Right lobe of liver (tissue), 6 donors: ENCODE data around the gene KREMEN2. TPM values are rescaled to one million over a fixed set of nuclear protein-coding genes. Genes with fewer than 3 reads are reported as not detected.

ENCODE experiments used
- ATAC-seq, 4 donors: fragments of 200-7000 bp; cut with Tn5 transposase; one replicate each; pipeline ENCODE4 v1.9.1; 2020; ENCODE audit warnings: mild to moderate bottlenecking in 4 of 4, moderate library complexity in 4 of 4
- DNase-seq, 3 donors: peaks; one replicate each; pipeline ENCODE4 v3.0.0-alpha.2; 2020
- H3K27ac ChIP-seq, 3 donors: fragments of 200-600 bp; one replicate each; pipeline ENCODE4 v1.8.0; 2022
- H3K27me3 ChIP-seq, 2 donors: fragments of 200-600 bp; one replicate each; pipeline ENCODE4 v1.8.0; 2022
- H3K36me3 ChIP-seq, 4 donors: fragments of 200-600 bp; sonication (generic) in 1 of 4; one replicate each; pipeline versions ENCODE4 v1.5.1 to v1.8.0; 2017 to 2022; ENCODE audit warnings: control low read depth in 1 of 4
- H3K4me1 ChIP-seq, 4 donors: fragments of 200-600 bp; sonication (generic) in 1 of 4; one replicate each; pipeline versions ENCODE4 v1.5.1 to v1.8.0; 2017 to 2022; ENCODE audit warnings: control low read depth in 1 of 4
- H3K4me3 ChIP-seq, 3 donors: fragments of 200-600 bp; one replicate each; pipeline ENCODE4 v1.8.0; 2022
- H3K9me3 ChIP-seq, 4 donors: fragments of 200-600 bp; sonication (generic) in 1 of 4; one replicate each; pipeline versions ENCODE4 v1.5.1 to v1.8.0; 2017 to 2022; ENCODE audit warnings: control low read depth in 1 of 4
- POLR2A ChIP-seq: fragments of 450-650 bp; IDR thresholded peaks from one replicate; pipeline ENCODE4 v1.6.1; 2017; ENCODE audit warnings: antibody characterized with exemption, mild to moderate bottlenecking
- WGBS: methylation state at CpG from one replicate; pipeline ENCODE4 v1.1.6; 2018; ENCODE audit warnings: low coverage, low lambda C conversion rate; ENCODE audit not compliant: insufficient coverage; ENCODE audit errors: missing lambda C conversion rate; 5-methylcytosine and 5-hydroxymethylcytosine counted together
- intact Hi-C, 2 donors: fragments of 100-400 bp; cut with DNase I; formaldehyde crosslinking; loops; one replicate each; pipeline versions ENCODE4 v1.11.2 to v1.14.1; 2022
- total RNA-seq, 6 experiments: library from RNA; depleted of rRNA in 2 of 6; stranded (reverse); fragments of >200 nt in 2 of 6; fragmentation: NEBNext Ultra II Directional in 3 of 6; extraction: Animal tissue kit (Norgen Biotek cat#: 25700) in 3 of 6; gene quantifications; one replicate each; pipeline versions ENCODE4 v1.1.0 to v1.2.4, GENCODE V29; 2016 to 2023
- TF ChIP-seq, protein P1 (sequence below), 4 donors: fragments of 200-600 bp in 3 of 4; fragments of 450-650 bp in 1 of 4; IDR thresholded peaks; one replicate each; pipeline versions ENCODE4 v1.5.1 to v1.8.0; 2016 to 2022; ENCODE audit warnings: antibody characterized with exemption in 4 of 4, mild to moderate bottlenecking in 2 of 4
- donor health status: DM: no; HTN: yes; CAD: no.
- donor health status: DM: no; HTN: no; CAD: no.
- donor health status: DM: no; HTN: no; CAD: no.
- donor health status: DM: no; HTN: yes; CAD: no.
- donor health status: DM: no; HTN: yes; CAD: no.

The KREMEN2 gene
- total RNA-seq, 6 experiments from 2014 or later = not detected

GRCh38 chr16:2982402-2982801, 18.3 kb downstream of the KREMEN2 start:
- H3K9me3 ChIP-seq = no peaks in the 10 kb centered on the region
- 77% methylated on average over 5 of the region's 5 CpGs for WGBS
- ATAC-seq (no peak), DNase-seq (no peak)
- no peak overlapping the region for H3K4me3 ChIP-seq
- H3K27me3 ChIP-seq = no peaks in the 10 kb centered on the region
- peaks cover 0 to 34% (median 7%) of the 10 kb centered on the region in 4 donors for H3K4me1 ChIP-seq
- no peaks in the 10 kb centered on the region for H3K36me3 ChIP-seq
- intact Hi-C loops = no loop called here
- H3K27ac ChIP-seq = no peak overlapping the region
- TF ChIP-seq, protein P1, sequence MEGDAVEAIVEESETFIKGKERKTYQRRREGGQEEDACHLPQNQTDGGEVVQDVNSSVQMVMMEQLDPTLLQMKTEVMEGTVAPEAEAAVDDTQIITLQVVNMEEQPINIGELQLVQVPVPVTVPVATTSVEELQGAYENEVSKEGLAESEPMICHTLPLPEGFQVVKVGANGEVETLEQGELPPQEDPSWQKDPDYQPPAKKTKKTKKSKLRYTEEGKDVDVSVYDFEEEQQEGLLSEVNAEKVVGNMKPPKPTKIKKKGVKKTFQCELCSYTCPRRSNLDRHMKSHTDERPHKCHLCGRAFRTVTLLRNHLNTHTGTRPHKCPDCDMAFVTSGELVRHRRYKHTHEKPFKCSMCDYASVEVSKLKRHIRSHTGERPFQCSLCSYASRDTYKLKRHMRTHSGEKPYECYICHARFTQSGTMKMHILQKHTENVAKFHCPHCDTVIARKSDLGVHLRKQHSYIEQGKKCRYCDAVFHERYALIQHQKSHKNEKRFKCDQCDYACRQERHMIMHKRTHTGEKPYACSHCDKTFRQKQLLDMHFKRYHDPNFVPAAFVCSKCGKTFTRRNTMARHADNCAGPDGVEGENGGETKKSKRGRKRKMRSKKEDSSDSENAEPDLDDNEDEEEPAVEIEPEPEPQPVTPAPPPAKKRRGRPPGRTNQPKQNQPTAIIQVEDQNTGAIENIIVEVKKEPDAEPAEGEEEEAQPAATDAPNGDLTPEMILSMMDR (IDR thresholded peaks at IDR 0.05) = no peak
- TF ChIP-seq POLR2A = no peak

- intact Hi-C loops = no loop called here
- Histone ChIP-seq H3K9me3 (no peaks in the 10 kb centered on the region), H3K4me1 (peaks cover 0 to 31% (median 5%) of the 10 kb centered on the region in 4 donors), H3K36me3 (no peaks in the 10 kb centered on the region), H3K27me3 (no peaks in the 10 kb centered on the region), H3K27ac (no peak overlapping the region), H3K4me3 (no peak overlapping the region)
- DNase-seq (peak; percentile 72 to 79 (median 77)), ATAC-seq (peak; percentile 62 to 74 (median 68))
- TF ChIP-seq POLR2A = no peak
- TF ChIP-seq, protein P1 (IDR thresholded peaks at IDR 0.05) = peak; percentile 84 to 98 (median 94)
- 16% methylated on average over 21 of the region's 42 CpGs for WGBS
These were observed 19.6 kb downstream of the KREMEN2 start for GRCh38 chr16:2983706-2984136.

- Histone ChIP-seq H3K4me1 (peaks cover 0 to 25% (median 5%) of the 10 kb centered on the region in 4 donors), H3K27me3 (no peaks in the 10 kb centered on the region), H3K27ac (no peak overlapping the region), H3K36me3 (no peaks in the 10 kb centered on the region), H3K4me3 (no peak overlapping the region), H3K9me3 (no peaks in the 10 kb centered on the region)
- TF ChIP-seq, protein P1 (IDR thresholded peaks at IDR 0.05) = no peak
- TF ChIP-seq POLR2A = no peak
- intact Hi-C loops = no loop called here
- DNase-seq (peak in 2 of 3 donors; percentile 57 to 62), ATAC-seq (peak in 2 of 4 donors; percentile 26 to 27)
- WGBS = no CpG with 5 or more reads among the region's 9 CpGs
These were observed 21.4 kb downstream of the KREMEN2 start for GRCh38 chr16:2985462-2985861.

GRCh38 chr16:2985893-2986355, 21.8 kb downstream of the KREMEN2 start:
- peak; percentile 58 to 80 (median 73) for DNase-seq
- TF ChIP-seq, protein P1 (IDR thresholded peaks at IDR 0.05) = no peak
- no peak for TF ChIP-seq POLR2A
- peaks cover 0 to 24% (median 3%) of the 10 kb centered on the region in 4 donors for H3K4me1 ChIP-seq
- no peak overlapping the region for H3K27ac ChIP-seq
- ATAC-seq = peak; percentile 65 to 78 (median 69)
- no peak overlapping the region for H3K4me3 ChIP-seq
- no peaks in the 10 kb centered on the region for H3K27me3 ChIP-seq
- no peaks in the 10 kb centered on the region for H3K9me3 ChIP-seq
- intact Hi-C loops = no loop called here
- H3K36me3 ChIP-seq = no peaks in the 10 kb centered on the region
- 70% methylated on average over 2 of the region's 15 CpGs for WGBS
